ENCODE results near the gene DUSP10. TPM values are rescaled to one million over a fixed set of nuclear protein-coding genes. Genes with fewer than 3 reads are reported as not detected.

The DUSP10 gene
- total RNA-seq, 1 donor: 62.2 TPM

- Histone ChIP-seq H2AFZ (ENCODE audit: low read length) (no peak overlapping the region), H3K4me1 (ENCODE audit: insufficient read depth, low read length) (peaks cover 66% of the 10 kb centered on the region), H3K36me3 (ENCODE audit: insufficient read depth, low read length) (no peaks in the 10 kb centered on the region), H3K4me2 (ENCODE audit: insufficient read depth, low read length) (no peak overlapping the region), H3K9me3 (ENCODE audit: low read depth, low read length) (no peaks in the 10 kb centered on the region), H3K79me2 (ENCODE audit: insufficient read depth, low read length) (peaks cover 86% of the 10 kb centered on the region), H3K4me3 (ENCODE audit: insufficient read depth, low read length) (no peak overlapping the region), H3K27ac (ENCODE audit: low read depth, low read length) (peak overlapping the region; percentile 25), H3K27me3 (ENCODE audit: insufficient read depth, low read length) (no peaks in the 10 kb centered on the region), H4K20me1 (ENCODE audit: insufficient read depth, low read length) (no peaks in the 10 kb centered on the region)
- peak; percentile 73 for DNase-seq (ENCODE audit: insufficient read length, low spot score, missing footprints)
- TF ChIP-seq CTCF (IDR thresholded peaks at IDR 0.05; ENCODE audit: extremely low read depth, low read depth, low read length): no peak
These were observed 26.3 kb downstream of the DUSP10 start for GRCh38 chr1:221715321-221716169.

- Histone ChIP-seq H2AFZ (ENCODE audit: low read length) (no peak overlapping the region), H3K4me3 (ENCODE audit: insufficient read depth, low read length) (no peak overlapping the region), H3K36me3 (ENCODE audit: insufficient read depth, low read length) (no peaks in the 10 kb centered on the region), H3K4me1 (ENCODE audit: insufficient read depth, low read length) (peaks cover 55% of the 10 kb centered on the region), H3K9me3 (ENCODE audit: low read depth, low read length) (no peaks in the 10 kb centered on the region), H3K27ac (ENCODE audit: low read depth, low read length) (no peak overlapping the region), H4K20me1 (ENCODE audit: insufficient read depth, low read length) (no peaks in the 10 kb centered on the region), H3K4me2 (ENCODE audit: insufficient read depth, low read length) (no peak overlapping the region), H3K27me3 (ENCODE audit: insufficient read depth, low read length) (no peaks in the 10 kb centered on the region), H3K79me2 (ENCODE audit: insufficient read depth, low read length) (peaks cover 85% of the 10 kb centered on the region)
- TF ChIP-seq CTCF (IDR thresholded peaks at IDR 0.05; ENCODE audit: extremely low read depth, low read depth, low read length): no peak
- DNase-seq (ENCODE audit: insufficient read length, low spot score, missing footprints): no peak
These were observed 27.4 kb downstream of the DUSP10 start for GRCh38 chr1:221714227-221715152.

- H2AFZ ChIP-seq (ENCODE audit: low read length): no peak overlapping the region
- no peaks in the 10 kb centered on the region for H3K27me3 ChIP-seq (ENCODE audit: insufficient read depth, low read length)
- no peak overlapping the region for H3K4me3 ChIP-seq (ENCODE audit: insufficient read depth, low read length)
- H3K4me1 ChIP-seq (ENCODE audit: insufficient read depth, low read length): peaks cover 51% of the 10 kb centered on the region
- TF ChIP-seq CTCF (IDR thresholded peaks at IDR 0.05; ENCODE audit: extremely low read depth, low read depth, low read length): no peak
- no peak overlapping the region for H3K4me2 ChIP-seq (ENCODE audit: insufficient read depth, low read length)
- no peaks in the 10 kb centered on the region for H3K9me3 ChIP-seq (ENCODE audit: low read depth, low read length)
- no peaks in the 10 kb centered on the region for H3K36me3 ChIP-seq (ENCODE audit: insufficient read depth, low read length)
- no peak for DNase-seq (ENCODE audit: insufficient read length, low spot score, missing footprints)
- H3K27ac ChIP-seq (ENCODE audit: low read depth, low read length): peak overlapping the region; percentile 87
- H4K20me1 ChIP-seq (ENCODE audit: insufficient read depth, low read length): no peaks in the 10 kb centered on the region
- H3K79me2 ChIP-seq (ENCODE audit: insufficient read depth, low read length): peaks cover 93% of the 10 kb centered on the region
These were observed 29.0 kb downstream of the DUSP10 start for GRCh38 chr1:221712776-221713431.

Data from osteoblast (primary cell).